PC-3 (cell line): ENCODE measurements around the gene KDM6A. TPM values are rescaled to one million over a fixed set of nuclear protein-coding genes. Genes with fewer than 3 reads are reported as not detected.

ENCODE experiments used
- ATAC-seq: fragments of 200-7000 bp; cut with Tn5 transposase; 2 replicates; pipeline ENCODE4 v1.9.1; 2020; ENCODE audit warnings: mild to moderate bottlenecking, moderate library complexity
- BruUV-seq: library from RNA; stranded (reverse); fragments of 400-500 nt; replicated peaks from 2 replicates; lab custom pipeline; 2021; lab: Mats Ljungman, UMichigan
- CTCF ChIA-PET: fragments of 300-600 bp; sonication (Branson Sonifier 250); formaldehyde crosslinking; loops from one replicate; lab custom pipeline; 2022; ENCODE audit warnings: antibody characterized with exemption; lab: Charles Lee
- POLR2A ChIA-PET: fragments of 300-600 bp; sonication (Branson Sonifier 250); formaldehyde crosslinking; loops from one replicate; lab custom pipeline; 2022; ENCODE audit warnings: antibody characterized with exemption; ENCODE audit not compliant: unreplicated experiment; lab: Charles Lee
- DNase-seq: peaks from one replicate; pipeline ENCODE4 v3.0.0-alpha.2; 2015
- H2AFZ ChIP-seq: fragments of 300-600 bp; sonication (generic); 2 replicates; pipeline ENCODE4 v1.6.0; 2016; ENCODE audit warnings: antibody characterized with exemption, low read length
- H3F3A ChIP-seq: fragments of 300-600 bp; sonication (generic); one replicate; pipeline ENCODE4 v1.6.0; 2017; ENCODE audit warnings: antibody characterized with exemption, low read length, control low read depth, mild to moderate bottlenecking; ENCODE audit not compliant: unreplicated experiment
- H3K27ac ChIP-seq: fragments of 300-600 bp; sonication (generic); 2 replicates; pipeline ENCODE4 v1.5.1; 2016; ENCODE audit warnings: mild to moderate bottlenecking, low read length
- H3K27me3 ChIP-seq: fragments of 300-600 bp; sonication (generic); 2 replicates; pipeline ENCODE4 v1.6.1; 2016; ENCODE audit warnings: low read length, mixed read lengths
- H3K36me3 ChIP-seq: fragments of 300-600 bp; sonication (generic); 2 replicates; pipeline ENCODE4 v1.6.1; 2016; ENCODE audit warnings: low read depth, mixed run types, low read length, mixed read lengths
- H3K4me1 ChIP-seq: fragments of 300-600 bp; sonication (generic); 2 replicates; pipeline ENCODE4 v1.5.1; 2016; ENCODE audit warnings: low read length; ENCODE audit not compliant: insufficient read depth
- H3K4me2 ChIP-seq: fragments of 300-600 bp; sonication (generic); 2 replicates; pipeline ENCODE4 v1.6.0; 2016; ENCODE audit warnings: low read length
- H3K4me3 ChIP-seq: fragments of 300-600 bp; sonication (generic); 2 replicates; pipeline ENCODE4 v1.5.1; 2016; ENCODE audit warnings: mild to moderate bottlenecking, low read length, mixed read lengths
- H3K79me2 ChIP-seq: fragments of 300-600 bp; sonication (generic); 2 replicates; pipeline ENCODE4 v1.6.1; 2017; ENCODE audit warnings: low read length, mixed read lengths
- H3K9ac ChIP-seq: fragments of 300-600 bp; sonication (generic); 2 replicates; pipeline ENCODE4 v1.6.0; 2016; ENCODE audit warnings: mild to moderate bottlenecking, low read length
- H3K9me2 ChIP-seq: fragments of 300-600 bp; sonication (generic); replicated peaks from 2 replicates; pipeline ENCODE4 v1.6.1; 2016; ENCODE audit warnings: mixed run types, low read length, mixed read lengths
- H3K9me3 ChIP-seq: fragments of 300-600 bp; sonication (generic); 2 replicates; pipeline ENCODE4 v1.6.1; 2016; ENCODE audit warnings: low read length, mixed read lengths
- H4K20me1 ChIP-seq: fragments of 300-600 bp; sonication (generic); 2 replicates; pipeline ENCODE4 v1.6.1; 2016; ENCODE audit warnings: low read length, mixed read lengths
- EZH2 ChIP-seq: fragments of 300-600 bp; sonication (generic); IDR thresholded peaks from one replicate; pipeline ENCODE4 v1.6.1; 2017; ENCODE audit warnings: antibody characterized with exemption, mild to moderate bottlenecking, low read length; ENCODE audit not compliant: unreplicated experiment
- EZH2phosphoT487 ChIP-seq: fragments of 300-600 bp; sonication (generic); IDR thresholded peaks from 2 replicates; pipeline ENCODE4 v1.6.1; 2018; ENCODE audit warnings: mild to moderate bottlenecking, antibody characterized with exemption, low read length, borderline replicate concordance
- intact Hi-C: fragments of 100-400 bp; cut with micrococcal nuclease; formaldehyde crosslinking; loops from 2 replicates; pipeline ENCODE4 v1.9.0; 2023
- total RNA-seq: library from RNA; depleted of rRNA; stranded (reverse); fragments of >200 nt; gene quantifications from 2 replicates; pipeline ENCODE4 v1.2.3, GENCODE V29; 2014
- TF ChIP-seq, protein P1 (sequence below): fragments of 300-600 bp; sonication (generic); conservative IDR thresholded peaks from 2 replicates; pipeline ENCODE4 v1.5.1; 2017; ENCODE audit warnings: antibody characterized with exemption, low read depth, mild to moderate bottlenecking, low read length

Gene KDM6A
- total RNA-seq, 1 experiment from 2014 or later: 31.3 TPM

DNA sequence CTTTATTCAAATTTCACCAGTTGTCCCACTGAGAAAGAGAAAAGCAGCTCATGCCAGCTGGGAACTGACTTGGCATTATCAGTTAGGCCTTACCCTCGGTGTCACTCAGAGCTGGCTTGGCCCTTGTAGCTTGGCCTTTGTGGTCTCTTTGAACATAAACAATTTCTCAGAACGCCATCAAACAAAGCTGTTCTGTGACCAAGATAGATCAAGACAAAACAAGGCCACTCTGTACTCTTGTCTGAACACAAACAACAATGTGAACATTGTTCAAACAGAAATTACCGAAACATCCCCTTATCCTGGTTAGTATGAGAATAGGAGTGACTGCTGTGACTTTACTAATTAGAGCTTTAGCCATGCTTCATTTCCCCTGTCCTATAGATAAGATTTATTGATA is 270.5 kb downstream of the KDM6A start:
- Histone ChIP-seq H3F3A (no peaks in the 10 kb centered on the region), H3K4me1 (peaks cover 15% of the 10 kb centered on the region), H3K9me2 (no peaks in the 10 kb centered on the region), H3K9ac (no peak overlapping the region), H3K4me3 (no peak overlapping the region), H3K36me3 (no peaks in the 10 kb centered on the region), H2AFZ (no peak overlapping the region), H3K4me2 (no peak overlapping the region), H3K27me3 (no peaks in the 10 kb centered on the region), H4K20me1 (no peaks in the 10 kb centered on the region), H3K9me3 (no peaks in the 10 kb centered on the region), H3K27ac (no peak overlapping the region), H3K79me2 (no peaks in the 10 kb centered on the region)
- intact Hi-C loops: no loop called here
- CTCF ChIA-PET: interaction anchor here (0.6 kb wide), 1 partner anchor 1265 kb away, joined by 3 read pairs; no protein-coding TSS in a partner anchor
- no TSS peak for BruUV-seq
- POLR2A ChIA-PET: no interaction called here
- DNase-seq (no peak), ATAC-seq (no peak)
- TF ChIP-seq, protein P1, sequence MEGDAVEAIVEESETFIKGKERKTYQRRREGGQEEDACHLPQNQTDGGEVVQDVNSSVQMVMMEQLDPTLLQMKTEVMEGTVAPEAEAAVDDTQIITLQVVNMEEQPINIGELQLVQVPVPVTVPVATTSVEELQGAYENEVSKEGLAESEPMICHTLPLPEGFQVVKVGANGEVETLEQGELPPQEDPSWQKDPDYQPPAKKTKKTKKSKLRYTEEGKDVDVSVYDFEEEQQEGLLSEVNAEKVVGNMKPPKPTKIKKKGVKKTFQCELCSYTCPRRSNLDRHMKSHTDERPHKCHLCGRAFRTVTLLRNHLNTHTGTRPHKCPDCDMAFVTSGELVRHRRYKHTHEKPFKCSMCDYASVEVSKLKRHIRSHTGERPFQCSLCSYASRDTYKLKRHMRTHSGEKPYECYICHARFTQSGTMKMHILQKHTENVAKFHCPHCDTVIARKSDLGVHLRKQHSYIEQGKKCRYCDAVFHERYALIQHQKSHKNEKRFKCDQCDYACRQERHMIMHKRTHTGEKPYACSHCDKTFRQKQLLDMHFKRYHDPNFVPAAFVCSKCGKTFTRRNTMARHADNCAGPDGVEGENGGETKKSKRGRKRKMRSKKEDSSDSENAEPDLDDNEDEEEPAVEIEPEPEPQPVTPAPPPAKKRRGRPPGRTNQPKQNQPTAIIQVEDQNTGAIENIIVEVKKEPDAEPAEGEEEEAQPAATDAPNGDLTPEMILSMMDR: no peak
- TF ChIP-seq EZH2phosphoT487: no peak
- no peak for TF ChIP-seq EZH2

DNA sequence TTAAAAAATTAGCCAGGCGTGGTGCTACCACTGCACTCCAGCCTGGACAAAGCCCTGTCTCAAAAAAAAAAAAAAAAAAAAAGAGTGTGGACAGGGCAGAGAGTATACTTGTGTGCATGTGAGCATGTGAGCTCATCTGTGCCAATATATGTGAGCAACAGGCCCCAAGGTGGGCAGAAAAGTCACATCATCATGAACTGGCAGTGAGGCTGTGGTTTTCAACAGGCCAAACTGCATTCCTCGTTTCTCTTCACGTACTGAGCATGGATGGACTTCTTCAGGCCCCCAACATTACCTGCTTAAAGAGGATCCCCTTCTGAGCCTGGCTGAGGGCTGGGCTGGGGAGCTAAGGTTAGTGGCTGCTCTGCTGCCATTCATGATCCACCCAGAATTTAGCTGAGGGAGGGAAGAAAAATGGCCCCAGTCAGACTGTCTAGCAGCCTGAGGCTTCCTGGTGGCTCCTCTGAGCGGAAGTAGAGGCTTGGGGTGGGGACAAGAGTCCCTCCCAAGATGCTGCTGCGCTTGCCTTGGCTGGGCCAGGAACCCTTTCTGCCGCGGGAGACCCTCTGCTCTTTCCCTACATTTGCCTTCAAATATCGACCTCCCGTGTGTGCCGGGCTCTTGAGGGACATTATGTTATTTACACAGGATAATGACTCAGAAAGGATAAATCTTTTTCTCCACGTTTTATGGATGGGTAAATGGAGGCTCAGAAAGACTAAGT is 272.7 kb downstream of the KDM6A start:
- Histone ChIP-seq H3F3A (no peaks in the 10 kb centered on the region), H3K9me2 (no peaks in the 10 kb centered on the region), H2AFZ (peak overlapping the region; percentile 79), H3K9ac (peak overlapping the region; percentile 44; the same call in 1 of the 2 replicates), H3K4me2 (peak overlapping the region; percentile 69), H3K4me1 (peaks cover 15% of the 10 kb centered on the region), H3K79me2 (no peaks in the 10 kb centered on the region), H3K36me3 (no peaks in the 10 kb centered on the region), H3K9me3 (no peaks in the 10 kb centered on the region), H3K27me3 (no peaks in the 10 kb centered on the region), H3K4me3 (peak overlapping the region; percentile 33; the same call in 1 of the 2 replicates), H4K20me1 (no peaks in the 10 kb centered on the region), H3K27ac (peak overlapping the region; percentile 74)
- BruUV-seq: no TSS peak
- ChIA-PET CTCF (no interaction called here), POLR2A (no interaction called here)
- ATAC-seq: peak; percentile 67
- DNase-seq: peak; percentile 78
- TF ChIP-seq, protein P1: no peak
- TF ChIP-seq EZH2phosphoT487 (no peak), EZH2 (no peak)
- intact Hi-C loops: no loop called here

DNA sequence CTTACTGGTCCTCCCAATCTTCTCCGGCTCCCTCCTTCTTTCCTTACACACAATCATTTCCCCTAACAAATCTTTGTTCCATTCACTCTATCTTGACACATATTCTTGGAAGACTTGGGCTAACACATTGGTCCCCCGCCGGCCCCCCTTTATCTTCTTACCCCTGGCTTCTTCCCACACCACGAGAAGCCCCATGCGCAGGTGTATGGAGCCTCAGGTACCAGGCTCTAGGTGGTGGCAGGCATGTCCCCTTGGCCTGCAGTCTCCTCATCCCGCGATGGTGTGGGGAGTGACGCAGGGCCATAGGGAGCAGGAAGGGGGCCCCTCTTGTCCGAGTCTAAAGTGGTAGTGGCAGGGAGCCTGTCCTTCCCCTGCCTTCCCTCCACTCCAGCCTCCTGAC is 277.8 kb downstream of the KDM6A start:
- Histone ChIP-seq H3K4me2 (no peak overlapping the region), H3K27me3 (no peaks in the 10 kb centered on the region), H2AFZ (no peak overlapping the region), H3K9me3 (no peaks in the 10 kb centered on the region), H3K36me3 (no peaks in the 10 kb centered on the region), H3K9ac (no peak overlapping the region), H3K9me2 (no peaks in the 10 kb centered on the region), H3K4me1 (peaks cover 5% of the 10 kb centered on the region), H3K27ac (no peak overlapping the region), H3F3A (no peaks in the 10 kb centered on the region), H4K20me1 (no peaks in the 10 kb centered on the region), H3K79me2 (no peaks in the 10 kb centered on the region), H3K4me3 (no peak overlapping the region)
- no TSS peak for BruUV-seq
- DNase-seq (no peak), ATAC-seq (no peak)
- ChIA-PET CTCF (no interaction called here), POLR2A (no interaction called here)
- TF ChIP-seq, protein P1: no peak
- TF ChIP-seq EZH2 (no peak), EZH2phosphoT487 (no peak)
- intact Hi-C loops: no loop called here
